HG02798 (cell line): ENCODE measurements around the gene ITGAV.

ENCODE experiments used
- ATAC-seq: cut with Tn5 transposase; IDR thresholded peaks from one replicate; pipeline ENCODE4 v1.9.1; 2021; ENCODE audit warnings: mild to moderate bottlenecking; ENCODE audit not compliant: unreplicated experiment, poor library complexity

Gene ITGAV

DNA sequence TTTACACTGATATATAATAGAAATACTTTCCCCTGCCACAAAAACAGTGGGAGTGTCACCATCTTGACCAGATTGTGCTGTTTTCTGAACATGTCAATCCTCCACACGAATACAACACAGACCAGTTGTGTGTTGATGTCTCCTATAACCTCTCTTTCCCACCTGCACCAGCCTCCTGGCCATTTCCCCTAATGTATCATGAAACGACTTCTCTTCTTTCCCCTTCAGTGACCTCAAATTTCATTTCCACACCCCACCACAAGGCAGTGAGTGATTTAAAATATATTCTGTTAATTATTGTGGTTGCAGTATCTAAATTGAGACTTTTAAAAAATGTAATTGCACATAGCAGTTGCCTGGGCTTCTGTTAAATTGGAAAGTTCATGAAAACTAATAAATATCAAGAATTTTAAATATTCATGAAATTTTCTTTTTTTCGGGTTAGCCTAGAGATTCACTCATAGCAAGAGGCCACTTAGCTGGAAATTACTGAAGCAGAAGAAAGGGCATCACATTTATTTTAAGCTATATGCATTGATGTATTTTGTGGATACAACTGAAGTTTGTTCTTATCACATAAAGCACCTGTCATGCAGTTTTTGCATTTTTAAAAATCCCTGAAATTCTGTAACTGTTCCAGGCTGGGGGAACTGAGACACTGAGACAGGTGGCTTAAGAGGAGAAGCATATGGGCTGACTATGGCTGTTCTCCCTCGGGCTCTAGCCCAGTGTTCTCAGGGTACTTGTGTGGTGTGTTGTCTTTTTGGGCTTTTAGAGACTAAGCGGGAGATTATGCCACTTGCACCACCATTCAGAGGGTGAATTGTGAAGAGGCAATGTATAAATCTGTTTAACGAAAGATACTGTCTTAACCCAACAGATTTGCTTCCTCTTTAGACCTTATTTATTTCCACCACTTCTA, 119.9 kb downstream of the ITGAV start:
- ATAC-seq, result no peak

DNA sequence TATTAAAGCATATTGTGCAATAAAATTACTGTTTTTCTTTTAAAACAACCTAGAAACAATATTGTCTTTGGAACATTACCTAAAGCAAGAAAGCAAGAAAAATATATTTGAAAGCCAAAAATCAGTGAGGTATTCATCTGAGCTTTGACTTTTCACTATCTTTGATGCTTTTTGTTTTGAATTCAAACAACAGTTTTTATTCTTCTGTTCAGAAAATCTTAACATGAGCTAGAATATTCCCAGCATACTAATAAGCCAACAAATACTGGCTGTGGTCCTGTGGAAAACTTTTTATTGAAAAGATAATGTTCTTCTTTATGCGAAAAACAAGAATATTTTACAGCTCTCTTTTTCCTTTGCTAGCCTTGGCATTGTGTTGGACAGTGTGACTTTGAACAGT, 123.8 kb downstream of the ITGAV start:
- no peak for ATAC-seq

DNA sequence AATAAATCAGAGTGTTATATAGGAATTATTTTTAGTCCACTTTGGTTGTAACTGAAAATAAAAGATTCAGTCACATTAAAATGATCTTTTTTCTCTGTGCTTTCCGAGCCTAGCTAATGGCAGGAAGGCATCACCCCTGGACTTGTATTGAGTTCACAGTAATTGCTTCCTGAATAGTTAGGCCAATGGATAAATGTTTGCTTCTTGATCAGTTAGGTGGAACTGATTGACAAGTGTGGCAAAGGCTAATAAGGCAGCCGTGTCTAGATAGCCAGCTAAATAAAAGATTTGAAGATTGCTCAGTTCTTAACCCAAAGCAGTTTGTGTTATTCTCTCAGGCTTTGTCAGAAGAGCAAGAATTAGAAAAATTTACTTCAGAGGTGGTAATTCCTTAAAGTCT, 124.8 kb downstream of the ITGAV start:
- no peak for ATAC-seq

- no peak for ATAC-seq
These were observed 126.1 kb downstream of the ITGAV start for GRCh38 chr2:186716004-186716403.

DNA sequence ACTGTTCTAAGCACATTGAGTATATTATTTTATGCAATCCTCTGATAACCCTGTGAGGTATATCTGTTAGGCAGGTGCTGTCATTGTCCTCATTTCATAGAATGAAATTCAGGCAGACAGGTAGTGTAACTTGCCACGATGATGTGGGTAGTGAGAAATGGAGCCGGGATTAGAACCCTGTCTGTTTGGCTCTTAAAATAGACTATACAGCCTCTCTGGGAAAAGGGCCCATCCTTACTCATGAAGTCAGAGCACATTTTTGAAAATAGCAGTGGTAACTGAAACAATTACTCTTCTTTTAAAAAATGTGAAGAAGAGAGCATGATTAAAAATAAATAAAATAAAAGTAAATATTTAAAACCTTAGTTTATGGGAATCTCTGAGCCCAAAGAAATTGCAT, 127.0 kb downstream of the ITGAV start:
- no peak for ATAC-seq

- no peak for ATAC-seq
These were observed 127.6 kb downstream of the ITGAV start for GRCh38 chr2:186717320-186718007.

DNA sequence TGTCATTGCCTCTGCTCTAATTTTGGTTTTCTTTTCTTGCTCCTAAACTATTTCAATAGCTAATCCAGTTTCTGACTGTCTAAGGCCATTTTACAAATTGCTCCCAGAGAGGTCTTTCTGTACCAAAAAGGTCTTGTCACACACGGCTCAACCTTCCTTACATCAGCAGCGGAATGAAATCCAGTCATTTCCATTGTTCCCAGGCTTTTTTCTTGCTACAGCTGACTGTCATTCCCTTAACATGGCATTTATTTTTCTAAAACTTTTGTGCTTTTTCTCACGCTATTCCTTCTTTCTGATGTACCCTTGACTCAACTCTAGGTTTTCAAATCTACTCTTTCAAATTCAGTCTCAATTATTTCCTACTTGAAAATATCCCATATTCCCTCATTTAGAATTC, 128.3 kb downstream of the ITGAV start:
- no peak for ATAC-seq

GRCh38 chr2:186718903-186719302, 129.0 kb downstream of the ITGAV start:
- no peak for ATAC-seq

DNA sequence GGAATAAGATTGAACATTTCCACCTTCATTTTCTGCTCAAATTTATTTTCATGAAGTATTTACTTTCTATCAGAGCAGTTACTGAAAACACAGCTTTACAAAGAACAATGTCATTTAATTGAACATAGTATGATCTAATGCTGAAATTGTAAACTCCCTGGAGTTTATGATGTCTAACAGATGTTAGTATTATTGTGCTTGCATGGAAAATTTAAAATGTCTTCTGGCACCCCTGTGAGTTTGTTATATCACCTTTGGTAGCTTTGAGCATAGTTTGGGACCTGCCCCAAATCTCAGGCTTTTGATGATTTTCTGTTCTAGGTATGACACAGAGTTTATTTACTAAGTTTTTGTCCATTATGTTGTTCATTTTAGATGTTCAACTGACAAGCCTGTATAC, 132.1 kb downstream of the ITGAV start:
- ATAC-seq, result no peak

GRCh38 chr2:186724736-186725135, 134.9 kb downstream of the ITGAV start:
- no peak for ATAC-seq

DNA sequence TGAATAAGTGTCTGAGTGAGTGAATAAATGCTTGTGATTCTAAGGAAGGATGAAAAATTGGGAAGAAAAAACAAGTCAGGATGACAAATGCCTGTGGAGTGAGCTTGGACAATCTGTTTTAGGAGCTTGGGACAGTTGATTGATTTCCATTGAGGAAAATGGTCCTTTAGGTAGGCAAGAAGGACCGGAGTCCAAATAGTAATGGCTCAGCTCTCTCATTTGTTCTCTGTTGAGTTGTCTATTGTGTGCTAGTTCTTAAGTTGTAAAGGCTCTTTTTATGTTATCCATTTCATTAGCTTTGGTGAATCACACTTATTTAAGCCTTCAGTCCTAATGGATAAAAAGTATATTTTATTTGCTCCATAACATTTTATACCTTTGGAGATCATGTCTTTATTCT, 135.9 kb downstream of the ITGAV start:
- ATAC-seq, result no peak

GRCh38 chr2:186726938-186727337, 137.1 kb downstream of the ITGAV start:
- no peak for ATAC-seq

GRCh38 chr2:186728631-186729030, 138.8 kb downstream of the ITGAV start:
- no peak for ATAC-seq
